ENCODE measurements around the gene MICAL2.

MICAL2 gene

DNA sequence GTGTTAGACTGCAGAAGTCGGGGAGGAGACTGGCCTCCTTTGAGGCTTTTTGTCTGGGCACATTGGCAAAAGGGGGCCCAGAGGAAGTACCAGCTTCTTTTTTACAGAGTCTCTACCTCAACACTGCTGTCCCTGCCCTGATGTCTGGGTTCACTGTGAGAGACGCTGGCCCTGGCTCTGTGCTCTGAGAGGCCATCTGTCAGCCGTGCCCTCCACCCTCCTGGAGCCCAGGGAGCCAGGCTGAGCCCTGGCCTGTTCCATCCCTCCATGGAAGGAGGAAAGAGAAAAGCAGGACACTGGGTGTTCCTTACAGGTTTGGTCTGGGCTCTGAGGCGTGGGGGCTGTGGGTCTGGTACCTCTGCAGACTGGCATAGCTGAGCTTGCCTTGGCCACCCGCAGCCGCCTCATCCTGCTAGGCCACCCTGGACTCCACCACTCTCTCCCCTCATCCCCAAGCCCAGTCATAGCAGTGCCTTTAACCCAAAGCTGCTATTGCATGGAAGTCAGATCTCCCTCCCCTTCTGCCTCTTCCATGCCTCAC lies 161.5 kb downstream of the MICAL2 start:
- no peak for TF ChIP-seq TAF1 (IDR thresholded peaks at IDR 0.05; ENCODE audit: low read depth)
- TF ChIP-seq CREB1 (IDR thresholded peaks at IDR 0.05; ENCODE audit: low read depth) = no peak
- TF ChIP-seq EP300 (IDR thresholded peaks at IDR 0.05; ENCODE audit: borderline replicate concordance) = no peak
- TF ChIP-seq ZBTB7A (IDR thresholded peaks at IDR 0.05; ENCODE audit: low read depth) = no peak
- TF ChIP-seq EGR1 (IDR thresholded peaks at IDR 0.05) = no peak
- no peak for TF ChIP-seq YY1 (IDR thresholded peaks at IDR 0.05; ENCODE audit: low read depth)
- TF ChIP-seq, protein P1, sequence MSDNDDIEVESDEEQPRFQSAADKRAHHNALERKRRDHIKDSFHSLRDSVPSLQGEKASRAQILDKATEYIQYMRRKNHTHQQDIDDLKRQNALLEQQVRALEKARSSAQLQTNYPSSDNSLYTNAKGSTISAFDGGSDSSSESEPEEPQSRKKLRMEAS (IDR thresholded peaks at IDR 0.05) = no peak
- no peak for TF ChIP-seq FOXM1 (IDR thresholded peaks at IDR 0.05; ENCODE audit: borderline replicate concordance, low read depth)
- no peak for TF ChIP-seq TCF12 (IDR thresholded peaks at IDR 0.05; ENCODE audit: low read depth)
- no peak for TF ChIP-seq NFIC (IDR thresholded peaks at IDR 0.05)
- TF ChIP-seq, protein P2, sequence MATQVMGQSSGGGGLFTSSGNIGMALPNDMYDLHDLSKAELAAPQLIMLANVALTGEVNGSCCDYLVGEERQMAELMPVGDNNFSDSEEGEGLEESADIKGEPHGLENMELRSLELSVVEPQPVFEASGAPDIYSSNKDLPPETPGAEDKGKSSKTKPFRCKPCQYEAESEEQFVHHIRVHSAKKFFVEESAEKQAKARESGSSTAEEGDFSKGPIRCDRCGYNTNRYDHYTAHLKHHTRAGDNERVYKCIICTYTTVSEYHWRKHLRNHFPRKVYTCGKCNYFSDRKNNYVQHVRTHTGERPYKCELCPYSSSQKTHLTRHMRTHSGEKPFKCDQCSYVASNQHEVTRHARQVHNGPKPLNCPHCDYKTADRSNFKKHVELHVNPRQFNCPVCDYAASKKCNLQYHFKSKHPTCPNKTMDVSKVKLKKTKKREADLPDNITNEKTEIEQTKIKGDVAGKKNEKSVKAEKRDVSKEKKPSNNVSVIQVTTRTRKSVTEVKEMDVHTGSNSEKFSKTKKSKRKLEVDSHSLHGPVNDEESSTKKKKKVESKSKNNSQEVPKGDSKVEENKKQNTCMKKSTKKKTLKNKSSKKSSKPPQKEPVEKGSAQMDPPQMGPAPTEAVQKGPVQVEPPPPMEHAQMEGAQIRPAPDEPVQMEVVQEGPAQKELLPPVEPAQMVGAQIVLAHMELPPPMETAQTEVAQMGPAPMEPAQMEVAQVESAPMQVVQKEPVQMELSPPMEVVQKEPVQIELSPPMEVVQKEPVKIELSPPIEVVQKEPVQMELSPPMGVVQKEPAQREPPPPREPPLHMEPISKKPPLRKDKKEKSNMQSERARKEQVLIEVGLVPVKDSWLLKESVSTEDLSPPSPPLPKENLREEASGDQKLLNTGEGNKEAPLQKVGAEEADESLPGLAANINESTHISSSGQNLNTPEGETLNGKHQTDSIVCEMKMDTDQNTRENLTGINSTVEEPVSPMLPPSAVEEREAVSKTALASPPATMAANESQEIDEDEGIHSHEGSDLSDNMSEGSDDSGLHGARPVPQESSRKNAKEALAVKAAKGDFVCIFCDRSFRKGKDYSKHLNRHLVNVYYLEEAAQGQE (IDR thresholded peaks at IDR 0.05; ENCODE audit: low read depth) = no peak
- TF ChIP-seq, protein P3, sequence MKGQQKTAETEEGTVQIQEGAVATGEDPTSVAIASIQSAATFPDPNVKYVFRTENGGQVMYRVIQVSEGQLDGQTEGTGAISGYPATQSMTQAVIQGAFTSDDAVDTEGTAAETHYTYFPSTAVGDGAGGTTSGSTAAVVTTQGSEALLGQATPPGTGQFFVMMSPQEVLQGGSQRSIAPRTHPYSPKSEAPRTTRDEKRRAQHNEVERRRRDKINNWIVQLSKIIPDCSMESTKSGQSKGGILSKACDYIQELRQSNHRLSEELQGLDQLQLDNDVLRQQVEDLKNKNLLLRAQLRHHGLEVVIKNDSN (IDR thresholded peaks at IDR 0.05) = no peak
- TF ChIP-seq RAD21 (IDR thresholded peaks at IDR 0.05; ENCODE audit: low read depth) = no peak
- TF ChIP-seq TEAD4 (IDR thresholded peaks at IDR 0.05) = no peak
- no peak for TF ChIP-seq CEBPB (IDR thresholded peaks at IDR 0.05)

DNA sequence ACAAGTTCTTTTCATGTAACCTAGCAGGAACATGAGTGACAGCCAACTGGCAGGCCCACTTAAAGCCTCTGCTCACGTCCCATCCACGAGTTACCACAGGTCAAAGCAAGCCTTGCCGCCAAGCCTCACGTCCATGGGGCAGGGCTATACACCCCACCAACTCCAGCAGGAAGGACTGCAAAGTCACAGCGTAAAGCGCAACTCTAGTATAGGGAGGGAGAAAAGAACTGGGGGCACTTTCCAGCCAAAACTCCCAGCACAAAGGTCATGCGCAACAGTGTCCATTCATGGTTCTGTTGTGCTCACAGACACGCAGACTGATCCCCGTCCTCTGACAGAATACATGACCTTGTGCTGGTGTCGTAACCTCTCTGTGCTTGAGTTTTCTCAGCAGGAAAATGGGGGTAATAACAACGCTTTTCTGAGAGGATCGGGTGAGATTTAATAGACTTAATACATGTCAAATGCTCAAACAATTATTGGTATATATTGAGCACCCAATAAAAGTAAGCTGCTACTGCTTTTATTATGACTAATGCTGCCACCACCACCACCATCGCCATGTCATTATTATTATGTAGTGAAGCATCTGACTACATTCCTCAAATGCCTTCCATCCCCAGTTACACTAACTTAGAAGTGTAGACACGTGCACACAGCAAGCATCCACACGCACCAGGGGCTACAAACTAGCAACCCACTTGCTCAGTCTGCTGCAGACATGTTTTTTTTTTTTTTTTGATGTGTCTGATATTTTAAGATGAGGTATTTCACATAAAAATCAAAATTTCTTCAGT lies 162.6 kb downstream of the MICAL2 start:
- no peak for TF ChIP-seq TEAD4 (IDR thresholded peaks at IDR 0.05)
- TF ChIP-seq CREB1 (IDR thresholded peaks at IDR 0.05; ENCODE audit: low read depth) = no peak
- TF ChIP-seq CEBPB (IDR thresholded peaks at IDR 0.05) = no peak
- TF ChIP-seq, protein P3 (IDR thresholded peaks at IDR 0.05) = no peak

DNA sequence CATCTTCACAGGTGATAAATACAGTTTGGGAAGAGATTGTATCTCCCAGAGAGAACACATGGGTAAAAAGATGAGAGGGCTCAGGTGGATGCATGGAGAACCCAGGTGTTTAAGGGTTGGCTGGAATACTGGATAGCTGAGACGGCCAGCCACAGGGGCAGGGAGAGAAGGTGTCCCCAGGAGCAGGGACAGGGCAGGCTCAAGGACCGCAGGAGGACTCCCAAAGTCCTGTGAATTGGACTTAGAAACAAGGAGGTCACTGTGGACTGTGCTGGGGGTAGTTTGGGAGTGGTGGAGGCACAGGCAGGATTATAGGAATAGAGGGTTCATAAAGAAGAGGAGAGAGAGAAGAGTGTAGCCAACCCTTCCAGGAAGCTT lies 163.2 kb downstream of the MICAL2 start:
- TF ChIP-seq TCF12 (IDR thresholded peaks at IDR 0.05; ENCODE audit: low read depth) = no peak
- TF ChIP-seq EGR1 (IDR thresholded peaks at IDR 0.05) = no peak
- TF ChIP-seq CEBPB (IDR thresholded peaks at IDR 0.05) = no peak
- TF ChIP-seq, protein P3 (IDR thresholded peaks at IDR 0.05) = no peak
- TF ChIP-seq, protein P2 (IDR thresholded peaks at IDR 0.05; ENCODE audit: low read depth) = no peak
- TF ChIP-seq FOXM1 (IDR thresholded peaks at IDR 0.05; ENCODE audit: borderline replicate concordance, low read depth) = no peak
- no peak for TF ChIP-seq TEAD4 (IDR thresholded peaks at IDR 0.05)

DNA sequence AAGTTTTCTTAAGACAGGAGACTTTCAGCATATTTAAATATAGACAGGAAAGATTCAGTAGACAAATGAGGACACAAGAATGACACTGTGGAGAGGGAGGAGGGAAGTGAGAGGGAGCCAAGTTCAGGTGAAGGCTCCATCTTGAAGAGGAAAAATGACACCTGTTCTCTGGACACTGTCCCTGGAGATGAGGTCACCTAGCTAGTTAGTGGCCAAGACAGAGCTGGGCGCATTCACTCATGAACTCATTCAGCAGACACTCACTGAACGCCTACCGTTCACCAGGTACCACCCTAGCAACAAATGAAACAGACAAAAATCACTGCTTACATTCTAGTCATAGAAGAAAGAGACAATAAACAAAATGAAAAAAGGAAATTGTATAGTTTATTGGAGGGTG lies 163.7 kb downstream of the MICAL2 start:
- no peak for TF ChIP-seq CREB1 (IDR thresholded peaks at IDR 0.05; ENCODE audit: low read depth)
- no peak for TF ChIP-seq NFIC (IDR thresholded peaks at IDR 0.05)

DNA sequence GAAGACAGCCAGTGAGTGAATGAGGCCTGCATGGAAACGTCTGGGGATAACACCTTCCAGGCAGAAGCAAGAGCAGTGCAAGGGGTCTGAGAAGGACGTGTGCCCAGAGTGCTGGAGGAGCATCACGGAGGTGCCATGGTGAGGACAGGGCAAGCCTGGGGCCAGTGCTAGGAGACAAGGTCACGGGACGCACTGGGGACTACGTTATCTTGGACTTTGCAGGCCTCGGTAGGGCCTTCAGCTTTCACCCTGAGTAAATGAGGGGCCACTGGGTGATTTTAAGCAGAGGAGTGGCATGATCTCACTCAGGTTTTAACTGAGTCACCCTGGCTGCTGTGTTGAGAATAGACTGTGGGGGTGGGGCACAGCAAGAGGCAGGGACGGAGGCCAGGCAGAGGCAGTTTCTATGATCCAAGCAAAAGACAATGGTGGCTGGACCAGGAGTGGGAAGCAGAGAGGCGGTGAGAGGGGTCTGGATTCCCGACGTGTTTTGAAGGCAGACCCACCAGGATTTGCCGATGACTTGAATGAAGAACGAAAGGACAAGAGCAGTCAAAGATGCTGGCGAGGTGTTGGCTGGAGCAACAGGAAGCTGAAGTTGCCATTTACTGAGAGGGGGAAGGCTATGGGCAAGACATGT lies 164.3 kb downstream of the MICAL2 start:
- TF ChIP-seq, protein P2 (IDR thresholded peaks at IDR 0.05; ENCODE audit: low read depth) = no peak
- TF ChIP-seq RAD21 (IDR thresholded peaks at IDR 0.05; ENCODE audit: low read depth) (no peak), FOXM1 (IDR thresholded peaks at IDR 0.05; ENCODE audit: borderline replicate concordance, low read depth) (no peak), CEBPB (IDR thresholded peaks at IDR 0.05) (no peak), ZBTB7A (IDR thresholded peaks at IDR 0.05; ENCODE audit: low read depth) (no peak), TCF12 (IDR thresholded peaks at IDR 0.05; ENCODE audit: low read depth) (no peak), EP300 (IDR thresholded peaks at IDR 0.05; ENCODE audit: borderline replicate concordance) (no peak), TAF1 (IDR thresholded peaks at IDR 0.05; ENCODE audit: low read depth) (no peak), NFIC (IDR thresholded peaks at IDR 0.05) (no peak), CREB1 (IDR thresholded peaks at IDR 0.05; ENCODE audit: low read depth) (no peak), EGR1 (IDR thresholded peaks at IDR 0.05) (no peak), TEAD4 (IDR thresholded peaks at IDR 0.05) (no peak), YY1 (IDR thresholded peaks at IDR 0.05; ENCODE audit: low read depth) (no peak)
- TF ChIP-seq, protein P1 (IDR thresholded peaks at IDR 0.05) = no peak
- TF ChIP-seq, protein P3 (IDR thresholded peaks at IDR 0.05) = no peak

Measured in Ishikawa (cell line).